H9 (cell line): ENCODE results near the gene B3GALT4. TPM values are rescaled to one million over a fixed set of nuclear protein-coding genes. Genes with fewer than 3 reads are reported as not detected.

Experiments
- DNase-seq: peaks from one replicate; pipeline ENCODE4 v3.0.0-alpha.2; 2017
- H2AFZ ChIP-seq: one replicate; pipeline ENCODE4 v1.6.1; 2013; ENCODE audit warnings: mild to moderate bottlenecking, low read length, control low read depth, moderate library complexity
- H2AK5ac ChIP-seq: 2 replicates; pipeline ENCODE4 v1.6.1; 2013; ENCODE audit warnings: low read length, control low read depth, mixed read lengths; ENCODE audit not compliant: insufficient read length
- H2BK120ac ChIP-seq: one replicate; pipeline ENCODE4 v1.6.1; 2013; ENCODE audit warnings: low read depth, mild to moderate bottlenecking, low read length, control low read depth, inconsistent platforms; ENCODE audit not compliant: poor library complexity, severe bottlenecking
- H2BK12ac ChIP-seq: 2 replicates; pipeline ENCODE4 v1.6.1; 2013; ENCODE audit warnings: low read length, control low read depth, mixed read lengths, low read depth; ENCODE audit not compliant: insufficient read length
- H2BK15ac ChIP-seq: 2 replicates; pipeline ENCODE4 v1.6.1; 2013; ENCODE audit warnings: low read depth, low read length, control low read depth
- H2BK20ac ChIP-seq: one replicate; pipeline ENCODE4 v1.6.1; 2013; ENCODE audit warnings: low read depth, mild to moderate bottlenecking, low read length, control low read depth, inconsistent platforms; ENCODE audit not compliant: poor library complexity, severe bottlenecking
- H2BK5ac ChIP-seq: 2 replicates; pipeline ENCODE4 v1.6.1; 2013; ENCODE audit warnings: low read length, control low read depth, mixed read lengths; ENCODE audit not compliant: insufficient read length
- H3K14ac ChIP-seq: 2 replicates; pipeline ENCODE4 v1.6.1; 2013; ENCODE audit warnings: low read length, control low read depth; ENCODE audit not compliant: insufficient read depth
- H3K18ac ChIP-seq: 2 replicates; pipeline ENCODE4 v1.6.1; 2013; ENCODE audit warnings: low read depth, mild to moderate bottlenecking, mixed read lengths, low read length, control low read depth; ENCODE audit not compliant: insufficient read length
- H3K23ac ChIP-seq: 2 replicates; pipeline ENCODE4 v1.6.1; 2013; ENCODE audit warnings: low read length, control low read depth, mixed read lengths, low read depth; ENCODE audit not compliant: insufficient read length
- H3K23me2 ChIP-seq: 2 replicates; pipeline ENCODE4 v1.6.1; 2013; ENCODE audit warnings: low read depth, mild to moderate bottlenecking, mixed read lengths, low read length, control low read depth; ENCODE audit not compliant: insufficient read length, poor library complexity, severe bottlenecking
- H3K27ac ChIP-seq: 2 replicates; pipeline ENCODE4 v1.5.1; 2013; ENCODE audit warnings: low read length, control low read depth, mixed read lengths, low read depth; ENCODE audit not compliant: insufficient read length
- H3K27me3 ChIP-seq: 2 replicates; pipeline ENCODE4 v1.6.1; 2013; ENCODE audit warnings: low read length, control low read depth, inconsistent platforms; ENCODE audit not compliant: insufficient read depth
- H3K4ac ChIP-seq: 2 replicates; pipeline ENCODE4 v1.6.1; 2013; ENCODE audit warnings: low read depth, mild to moderate bottlenecking, control low read depth, inconsistent platforms, low read length, moderate library complexity
- H3K4me1 ChIP-seq: 2 replicates; pipeline ENCODE4 v1.6.1; 2013; ENCODE audit warnings: low read length, control low read depth, inconsistent platforms; ENCODE audit not compliant: insufficient read depth
- H3K4me2 ChIP-seq: 2 replicates; pipeline ENCODE4 v1.6.1; 2013; ENCODE audit warnings: low read length, control low read depth, mixed read lengths; ENCODE audit not compliant: insufficient read length, insufficient read depth
- H3K56ac ChIP-seq: 2 replicates; pipeline ENCODE4 v1.6.1; 2013; ENCODE audit warnings: low read depth, mild to moderate bottlenecking, mixed read lengths, low read length, control low read depth; ENCODE audit not compliant: insufficient read length
- H3K79me1 ChIP-seq: 2 replicates; pipeline ENCODE4 v1.6.1; 2013; ENCODE audit warnings: low read depth, mild to moderate bottlenecking, moderate library complexity, low read length, control low read depth, inconsistent platforms; ENCODE audit not compliant: insufficient read depth, poor library complexity, severe bottlenecking
- H3K79me2 ChIP-seq: 2 replicates; pipeline ENCODE4 v1.6.1; 2013; ENCODE audit warnings: low read length, control low read depth, inconsistent platforms; ENCODE audit not compliant: insufficient read depth
- H3K9ac ChIP-seq: 2 replicates; pipeline ENCODE4 v1.6.1; 2013; ENCODE audit warnings: low read length, control low read depth, mixed read lengths; ENCODE audit not compliant: insufficient read length; ENCODE audit errors: extremely low read depth
- H3K9me3 ChIP-seq: one replicate; pipeline ENCODE4 v1.6.1; 2013; ENCODE audit warnings: low read depth, low read length, inconsistent platforms; ENCODE audit not compliant: control insufficient read depth
- H3T11ph ChIP-seq: one replicate; pipeline ENCODE4 v1.6.1; 2013; ENCODE audit warnings: mild to moderate bottlenecking, low read length, control low read depth, inconsistent platforms
- H4K20me1 ChIP-seq: one replicate; pipeline ENCODE4 v1.6.1; 2013; ENCODE audit not compliant: control insufficient read depth, insufficient read length, insufficient read depth
- H4K5ac ChIP-seq: 2 replicates; pipeline ENCODE4 v1.6.1; 2013; ENCODE audit warnings: low read depth, mild to moderate bottlenecking, mixed read lengths, low read length, control low read depth; ENCODE audit not compliant: insufficient read length
- H4K8ac ChIP-seq: replicated peaks from 2 replicates; pipeline ENCODE4 v1.6.1; 2013; ENCODE audit warnings: low read length, control low read depth, mixed read lengths, low read depth; ENCODE audit not compliant: insufficient read length
- H4K91ac ChIP-seq: 2 replicates; pipeline ENCODE4 v1.6.1; 2013; ENCODE audit warnings: low read depth, mild to moderate bottlenecking, moderate library complexity, mixed read lengths, low read length, control low read depth; ENCODE audit not compliant: insufficient read length
- H3K27ac Mint-ChIP-seq, 3 experiments: 2 replicates in 2 of 3; 3 replicates in 1 of 3; pipeline ENCODE4 v1.8.0; 2020 to 2021; ENCODE audit warnings: mixed read lengths in 3 of 3, mild to moderate bottlenecking in 1 of 3, moderate library complexity in 1 of 3
- H3K27me3 Mint-ChIP-seq: 2 replicates; pipeline ENCODE4 v1.8.0; 2021; ENCODE audit warnings: low read depth, mild to moderate bottlenecking, moderate library complexity, mixed read lengths
- H3K36me3 Mint-ChIP-seq, 3 experiments: 2 replicates in 2 of 3; 3 replicates in 1 of 3; pipeline ENCODE4 v1.8.0; 2020 to 2021; ENCODE audit warnings: low read depth in 3 of 3, mixed read lengths in 3 of 3; ENCODE audit not compliant: insufficient read depth in 1 of 3
- H3K4me1 Mint-ChIP-seq, 2 experiments: 2 replicates each; pipeline ENCODE4 v1.8.0; 2020; ENCODE audit warnings: mixed read lengths in 2 of 2
- H3K4me3 Mint-ChIP-seq, 2 experiments: 2 replicates in 1 of 2; 3 replicates in 1 of 2; pipeline ENCODE4 v1.8.0; 2020 to 2021; ENCODE audit warnings: mild to moderate bottlenecking in 2 of 2, mixed read lengths in 2 of 2, moderate library complexity in 1 of 2
- H3K9me3 Mint-ChIP-seq, 2 experiments: 2 replicates in 1 of 2; 3 replicates in 1 of 2; pipeline ENCODE4 v1.8.0; 2020; ENCODE audit warnings: mild to moderate bottlenecking in 2 of 2, mixed read lengths in 2 of 2, moderate library complexity in 1 of 2
- WGBS: extraction: QIAGEN DNeasy Blood & Tissue Kit; methylation state at CpG from one replicate; pipeline ENCODE4 v1.1.7; 2013; ENCODE audit warnings: missing lambda C conversion rate, low lambda C conversion rate, mixed read lengths; ENCODE audit not compliant: insufficient read length; ENCODE audit errors: extremely low coverage; 5-methylcytosine and 5-hydroxymethylcytosine counted together
- total RNA-seq: library from RNA; stranded (reverse); gene quantifications from 2 replicates; pipeline ENCODE4 v1.2.1, GENCODE V29; 2021
- TF ChIP-seq, protein P1 (sequence below): fragments of 200-600 bp; sonication (generic); conservative IDR thresholded peaks from 3 replicates; pipeline ENCODE4 v1.8.0; 2021; ENCODE audit warnings: antibody characterized with exemption, mild to moderate bottlenecking

Gene B3GALT4
- total RNA-seq, 1 experiment from 2014 or later = 3.2 TPM

DNA sequence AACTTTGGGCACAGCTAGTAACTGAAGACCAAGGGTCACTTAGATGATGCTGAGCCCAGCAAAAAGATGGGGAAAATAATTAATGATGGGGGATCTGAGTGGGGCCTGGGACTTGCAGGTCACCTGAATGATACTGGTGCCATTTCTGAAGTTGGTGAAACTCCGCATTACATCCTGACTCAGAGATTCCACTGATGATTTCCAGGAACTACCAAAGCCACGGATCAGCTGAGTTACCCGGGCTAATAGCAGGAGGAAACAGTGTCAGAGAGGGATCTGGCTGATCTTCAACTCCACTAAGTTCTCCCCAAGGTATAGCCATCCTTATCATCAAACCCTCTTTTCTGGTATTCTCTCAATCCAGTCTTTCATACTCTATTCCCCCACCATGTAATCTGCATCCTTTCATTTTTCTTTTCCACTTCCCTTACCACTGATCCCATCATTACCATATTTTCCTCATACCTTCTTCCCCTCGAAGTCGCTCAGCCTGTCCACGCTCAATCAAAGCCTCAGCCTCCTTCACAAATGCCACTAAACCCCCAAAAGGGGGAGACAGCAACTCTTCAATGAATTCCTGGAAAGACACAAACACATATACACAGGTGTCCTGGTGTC, 25.4 kb upstream of the B3GALT4 start:
- H2BK20ac ChIP-seq = no peak overlapping the region
- H3T11ph ChIP-seq = no peak overlapping the region
- Mint-ChIP-seq H3K4me3 (no peak overlapping the region; a peak in 1 of 5 replicates), H3K9me3 (no peaks in the 10 kb centered on the region; a peak in 1 of 5 replicates), H3K27ac (no peak overlapping the region), H3K27me3 (peaks cover 23% of the 10 kb centered on the region), H3K36me3 (peaks cover 10 to 29% (median 23%) of the 10 kb centered on the region in 3 experiments; a peak in 6 of 7 replicates), H3K4me1 (peaks cover 20 to 24% of the 10 kb centered on the region in 2 experiments)
- no peak for DNase-seq
- no peaks in the 10 kb centered on the region; the same call in 1 of the 2 replicates for H3K27me3 ChIP-seq
- H3K9me3 ChIP-seq = no peaks in the 10 kb centered on the region
- TF ChIP-seq, protein P1, sequence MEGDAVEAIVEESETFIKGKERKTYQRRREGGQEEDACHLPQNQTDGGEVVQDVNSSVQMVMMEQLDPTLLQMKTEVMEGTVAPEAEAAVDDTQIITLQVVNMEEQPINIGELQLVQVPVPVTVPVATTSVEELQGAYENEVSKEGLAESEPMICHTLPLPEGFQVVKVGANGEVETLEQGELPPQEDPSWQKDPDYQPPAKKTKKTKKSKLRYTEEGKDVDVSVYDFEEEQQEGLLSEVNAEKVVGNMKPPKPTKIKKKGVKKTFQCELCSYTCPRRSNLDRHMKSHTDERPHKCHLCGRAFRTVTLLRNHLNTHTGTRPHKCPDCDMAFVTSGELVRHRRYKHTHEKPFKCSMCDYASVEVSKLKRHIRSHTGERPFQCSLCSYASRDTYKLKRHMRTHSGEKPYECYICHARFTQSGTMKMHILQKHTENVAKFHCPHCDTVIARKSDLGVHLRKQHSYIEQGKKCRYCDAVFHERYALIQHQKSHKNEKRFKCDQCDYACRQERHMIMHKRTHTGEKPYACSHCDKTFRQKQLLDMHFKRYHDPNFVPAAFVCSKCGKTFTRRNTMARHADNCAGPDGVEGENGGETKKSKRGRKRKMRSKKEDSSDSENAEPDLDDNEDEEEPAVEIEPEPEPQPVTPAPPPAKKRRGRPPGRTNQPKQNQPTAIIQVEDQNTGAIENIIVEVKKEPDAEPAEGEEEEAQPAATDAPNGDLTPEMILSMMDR = no peak
- H2BK120ac ChIP-seq = no peak overlapping the region
- H4K20me1 ChIP-seq = no peaks in the 10 kb centered on the region
- 100% methylated on average over 3 of the region's 6 CpGs for WGBS
- no peaks in the 10 kb centered on the region for H3K79me1 ChIP-seq
- H4K5ac ChIP-seq = no peak overlapping the region
- no peaks in the 10 kb centered on the region for H3K79me2 ChIP-seq
- H3K9ac ChIP-seq = no peak overlapping the region
- no peaks in the 10 kb centered on the region; the same call in 1 of the 2 replicates for H3K4me1 ChIP-seq
- H3K56ac ChIP-seq = no peak overlapping the region
- no peak overlapping the region for H3K27ac ChIP-seq
- peaks cover 17% of the 10 kb centered on the region for H3K23me2 ChIP-seq
- H4K91ac ChIP-seq = no peak overlapping the region
- no peak overlapping the region for H2BK15ac ChIP-seq
- no peak overlapping the region for H2BK12ac ChIP-seq
- H3K4me2 ChIP-seq = no peak overlapping the region
- no peak overlapping the region for H4K8ac ChIP-seq
- no peak overlapping the region for H3K23ac ChIP-seq
- H2AFZ ChIP-seq = no peak overlapping the region
- no peak overlapping the region for H2AK5ac ChIP-seq
- H3K4ac ChIP-seq = no peak overlapping the region
- no peak overlapping the region for H3K14ac ChIP-seq
- H2BK5ac ChIP-seq = no peak overlapping the region
- no peak overlapping the region for H3K18ac ChIP-seq
